Measurements from ENCODE around the gene ALDH3A1.

The ALDH3A1 gene

GRCh38 chr17:19756546-19756945 is 8.4 kb upstream of the ALDH3A1 start:
- Histone ChIP-seq H3K4me2 (ENCODE audit: low read length) (no peak overlapping the region), H4K8ac (ENCODE audit: low read depth, low read length) (no peak overlapping the region), H3K79me1 (ENCODE audit: low read length) (no peaks in the 10 kb centered on the region), H4K91ac (ENCODE audit: low read depth, low read length) (no peak overlapping the region), H2BK5ac (ENCODE audit: low read depth, low read length, poor library complexity) (no peak overlapping the region), H3K4me3 (ENCODE audit: low read depth, low read length) (no peak overlapping the region), H2BK120ac (ENCODE audit: insufficient read depth, low read length, poor library complexity) (no peak overlapping the region), H3K27me3 (ENCODE audit: insufficient read depth, low read length) (no peaks in the 10 kb centered on the region), H3K9me3 (ENCODE audit: insufficient read depth, low read depth, low read length) (peaks cover 6% of the 10 kb centered on the region), H2AFZ (ENCODE audit: insufficient read depth, low read length, poor library complexity) (no peak overlapping the region), H2BK12ac (ENCODE audit: low read length) (no peak overlapping the region), H3K4me1 (ENCODE audit: control insufficient read depth in 1 of 2, insufficient read depth in 2 of 2, low read length in 2 of 2) (no peaks in the 10 kb centered on the region), H3K14ac (ENCODE audit: low read length) (no peak overlapping the region), H4K12ac (ENCODE audit: low read depth, low read length) (no peak overlapping the region), H3K79me2 (ENCODE audit: control insufficient read depth, insufficient read depth, low read length, poor library complexity) (no peaks in the 10 kb centered on the region), H3K4ac (ENCODE audit: low read depth, low read length) (no peak overlapping the region), H3K27ac (ENCODE audit: low read depth, low read length) (no peak overlapping the region), H3K18ac (ENCODE audit: low read length) (no peak overlapping the region), H2AK5ac (ENCODE audit: low read length) (no peak overlapping the region), H3K9ac (ENCODE audit: low read length) (no peak overlapping the region), H3K23ac (ENCODE audit: low read length) (no peak overlapping the region), H3K36me3 (ENCODE audit: control insufficient read depth in 1 of 2, insufficient read depth in 2 of 2, low read length in 2 of 2) (no peaks in the 10 kb centered on the region)
- DNase-seq = no peak
- no CpG with 5 or more reads among the region's 10 CpGs for WGBS (ENCODE audit: extremely low coverage, insufficient coverage, insufficient read length)

GRCh38 chr17:19755821-19756510 is 7.9 kb upstream of the ALDH3A1 start:
- H3K4me3 ChIP-seq (ENCODE audit: low read depth, low read length) = no peak overlapping the region
- no peak overlapping the region for H2AK5ac ChIP-seq (ENCODE audit: low read length)
- H2AFZ ChIP-seq (ENCODE audit: insufficient read depth, low read length, poor library complexity) = no peak overlapping the region
- H3K27ac ChIP-seq (ENCODE audit: low read depth, low read length) = no peak overlapping the region
- no peak overlapping the region for H3K14ac ChIP-seq (ENCODE audit: low read length)
- H3K4ac ChIP-seq (ENCODE audit: low read depth, low read length) = no peak overlapping the region
- H3K27me3 ChIP-seq (ENCODE audit: insufficient read depth, low read length) = no peaks in the 10 kb centered on the region
- DNase-seq = no peak
- H3K4me2 ChIP-seq (ENCODE audit: low read length) = no peak overlapping the region
- H2BK12ac ChIP-seq (ENCODE audit: low read length) = no peak overlapping the region
- no CpG with 5 or more reads among the region's 11 CpGs for WGBS (ENCODE audit: extremely low coverage, insufficient coverage, insufficient read length)
- no peak overlapping the region for H2BK5ac ChIP-seq (ENCODE audit: low read depth, low read length, poor library complexity)
- H3K18ac ChIP-seq (ENCODE audit: low read length) = no peak overlapping the region
- peaks cover 6% of the 10 kb centered on the region for H3K9me3 ChIP-seq (ENCODE audit: insufficient read depth, low read depth, low read length)
- H3K79me1 ChIP-seq (ENCODE audit: low read length) = no peaks in the 10 kb centered on the region
- no peak overlapping the region for H3K9ac ChIP-seq (ENCODE audit: low read length)
- no peak overlapping the region for H4K12ac ChIP-seq (ENCODE audit: low read depth, low read length)
- no peaks in the 10 kb centered on the region for H3K4me1 ChIP-seq (ENCODE audit: control insufficient read depth in 1 of 2, insufficient read depth in 2 of 2, low read length in 2 of 2)
- H3K23ac ChIP-seq (ENCODE audit: low read length) = no peak overlapping the region
- H3K36me3 ChIP-seq (ENCODE audit: control insufficient read depth in 1 of 2, insufficient read depth in 2 of 2, low read length in 2 of 2) = no peaks in the 10 kb centered on the region
- no peak overlapping the region for H4K8ac ChIP-seq (ENCODE audit: low read depth, low read length)
- H3K79me2 ChIP-seq (ENCODE audit: control insufficient read depth, insufficient read depth, low read length, poor library complexity) = no peaks in the 10 kb centered on the region
- no peak overlapping the region for H2BK120ac ChIP-seq (ENCODE audit: insufficient read depth, low read length, poor library complexity)
- no peak overlapping the region for H4K91ac ChIP-seq (ENCODE audit: low read depth, low read length)

GRCh38 chr17:19755392-19755791 is 7.3 kb upstream of the ALDH3A1 start:
- Histone ChIP-seq H2BK12ac (ENCODE audit: low read length) (no peak overlapping the region), H2AK5ac (ENCODE audit: low read length) (no peak overlapping the region), H3K79me2 (ENCODE audit: control insufficient read depth, insufficient read depth, low read length, poor library complexity) (no peaks in the 10 kb centered on the region), H4K8ac (ENCODE audit: low read depth, low read length) (no peak overlapping the region), H3K27ac (ENCODE audit: low read depth, low read length) (no peak overlapping the region), H3K4ac (ENCODE audit: low read depth, low read length) (no peak overlapping the region), H3K36me3 (ENCODE audit: control insufficient read depth in 1 of 2, insufficient read depth in 2 of 2, low read length in 2 of 2) (no peaks in the 10 kb centered on the region), H3K14ac (ENCODE audit: low read length) (no peak overlapping the region), H3K27me3 (ENCODE audit: insufficient read depth, low read length) (no peaks in the 10 kb centered on the region), H3K4me1 (ENCODE audit: control insufficient read depth in 1 of 2, insufficient read depth in 2 of 2, low read length in 2 of 2) (no peaks in the 10 kb centered on the region), H3K4me3 (ENCODE audit: low read depth, low read length) (no peak overlapping the region), H3K79me1 (ENCODE audit: low read length) (no peaks in the 10 kb centered on the region), H3K4me2 (ENCODE audit: low read length) (no peak overlapping the region), H2BK120ac (ENCODE audit: insufficient read depth, low read length, poor library complexity) (no peak overlapping the region), H2AFZ (ENCODE audit: insufficient read depth, low read length, poor library complexity) (no peak overlapping the region), H2BK5ac (ENCODE audit: low read depth, low read length, poor library complexity) (no peak overlapping the region), H3K9ac (ENCODE audit: low read length) (no peak overlapping the region), H3K18ac (ENCODE audit: low read length) (no peak overlapping the region), H4K91ac (ENCODE audit: low read depth, low read length) (no peak overlapping the region), H3K23ac (ENCODE audit: low read length) (no peak overlapping the region), H4K12ac (ENCODE audit: low read depth, low read length) (no peak overlapping the region), H3K9me3 (ENCODE audit: insufficient read depth, low read depth, low read length) (peaks cover 7% of the 10 kb centered on the region)
- no peak for DNase-seq
- WGBS (ENCODE audit: extremely low coverage, insufficient coverage, insufficient read length) = no CpG with 5 or more reads among the region's 6 CpGs

GRCh38 chr17:19753661-19754463 is 5.8 kb upstream of the ALDH3A1 start:
- no peak overlapping the region for H2BK120ac ChIP-seq (ENCODE audit: insufficient read depth, low read length, poor library complexity)
- WGBS (ENCODE audit: extremely low coverage, insufficient coverage, insufficient read length) = no CpG with 5 or more reads among the region's 12 CpGs

More at GRCh38 chr17:19753661-19754463, 5.8 kb upstream of the ALDH3A1 start:
- Histone ChIP-seq H3K23ac (ENCODE audit: low read length) (no peak overlapping the region), H3K18ac (ENCODE audit: low read length) (no peak overlapping the region), H4K8ac (ENCODE audit: low read depth, low read length) (no peak overlapping the region), H4K12ac (ENCODE audit: low read depth, low read length) (no peak overlapping the region), H3K27me3 (ENCODE audit: insufficient read depth, low read length) (no peaks in the 10 kb centered on the region), H3K9me3 (ENCODE audit: insufficient read depth, low read depth, low read length) (peaks cover 7% of the 10 kb centered on the region), H3K9ac (ENCODE audit: low read length) (no peak overlapping the region), H3K4ac (ENCODE audit: low read depth, low read length) (no peak overlapping the region), H3K14ac (ENCODE audit: low read length) (no peak overlapping the region), H3K36me3 (ENCODE audit: control insufficient read depth in 1 of 2, insufficient read depth in 2 of 2, low read length in 2 of 2) (no peaks in the 10 kb centered on the region), H2AFZ (ENCODE audit: insufficient read depth, low read length, poor library complexity) (no peak overlapping the region), H2BK12ac (ENCODE audit: low read length) (no peak overlapping the region), H3K4me1 (ENCODE audit: control insufficient read depth in 1 of 2, insufficient read depth in 2 of 2, low read length in 2 of 2) (no peaks in the 10 kb centered on the region), H3K79me2 (ENCODE audit: control insufficient read depth, insufficient read depth, low read length, poor library complexity) (no peaks in the 10 kb centered on the region), H4K91ac (ENCODE audit: low read depth, low read length) (no peak overlapping the region), H2BK5ac (ENCODE audit: low read depth, low read length, poor library complexity) (no peak overlapping the region), H3K4me3 (ENCODE audit: low read depth, low read length) (no peak overlapping the region), H3K79me1 (ENCODE audit: low read length) (no peaks in the 10 kb centered on the region), H3K27ac (ENCODE audit: low read depth, low read length) (no peak overlapping the region), H3K4me2 (ENCODE audit: low read length) (no peak overlapping the region), H2AK5ac (ENCODE audit: low read length) (no peak overlapping the region)
- no peak for DNase-seq

Data from trophoblast cell (in vitro differentiated cells and primary cell).